Astrocyte (in vitro differentiated cells and primary cell): Measurements from ENCODE around the gene CMC1. TPM values are rescaled to one million over a fixed set of nuclear protein-coding genes. Genes with fewer than 3 reads are reported as not detected.

Experiments
- DNase-seq: peaks from one replicate; pipeline ENCODE4 v3.0.0-alpha.2; 2010; ENCODE audit warnings: low read depth
- FAIRE-seq: peaks from 2 replicates; lab custom pipeline; 2011; peaks lifted over from hg19 to GRCh38; lab: Jason Lieb, UNC
- H2AFZ ChIP-seq: 2 replicates; pipeline ENCODE4 v1.6.0; 2012; ENCODE audit warnings: low read depth, low read length, inconsistent platforms
- H3K27ac ChIP-seq: 2 replicates; pipeline ENCODE4 v1.5.1; 2011; ENCODE audit warnings: low read depth, low read length, inconsistent platforms
- H3K27me3 ChIP-seq: 2 replicates; pipeline ENCODE4 v1.6.0; 2011; ENCODE audit warnings: low read length, inconsistent platforms; ENCODE audit not compliant: insufficient read depth
- H3K36me3 ChIP-seq: 2 replicates; pipeline ENCODE4 v1.5.1; 2011; ENCODE audit warnings: low read length, inconsistent platforms; ENCODE audit not compliant: insufficient read depth
- H3K4me1 ChIP-seq: 2 replicates; pipeline ENCODE4 v1.5.1; 2011; ENCODE audit warnings: low read length, inconsistent platforms; ENCODE audit not compliant: insufficient read depth
- H3K4me2 ChIP-seq: 2 replicates; pipeline ENCODE4 v1.6.0; 2012; ENCODE audit warnings: low read length, inconsistent platforms
- H3K4me3 ChIP-seq: 2 replicates; pipeline ENCODE4 v1.5.1; 2011; ENCODE audit warnings: low read depth, mild to moderate bottlenecking, low read length, inconsistent platforms; ENCODE audit not compliant: insufficient read depth
- H3K79me2 ChIP-seq: 2 replicates; pipeline ENCODE4 v1.6.0; 2012; ENCODE audit warnings: mild to moderate bottlenecking, low read length, inconsistent platforms; ENCODE audit not compliant: insufficient read depth
- H3K9ac ChIP-seq: 2 replicates; pipeline ENCODE4 v1.6.0; 2012; ENCODE audit warnings: mild to moderate bottlenecking, low read length, inconsistent platforms
- H3K9me3 ChIP-seq: 2 replicates; pipeline ENCODE4 v1.5.1; 2012; ENCODE audit warnings: low read depth, mild to moderate bottlenecking, low read length, inconsistent platforms; ENCODE audit not compliant: insufficient read depth
- H4K20me1 ChIP-seq: 2 replicates; pipeline ENCODE4 v1.6.0; 2012; ENCODE audit warnings: low read length, inconsistent platforms; ENCODE audit not compliant: insufficient read depth
- H3K27ac Mint-ChIP-seq: one replicate; pipeline ENCODE4 v1.8.0; 2021; ENCODE audit warnings: mild to moderate bottlenecking, mixed read lengths; ENCODE audit not compliant: unreplicated experiment
- H3K27me3 Mint-ChIP-seq: one replicate; pipeline ENCODE4 v1.8.0; 2021; ENCODE audit warnings: low read depth, mixed read lengths; ENCODE audit not compliant: unreplicated experiment
- H3K36me3 Mint-ChIP-seq: one replicate; pipeline ENCODE4 v1.8.0; 2021; ENCODE audit warnings: low read depth, mixed read lengths; ENCODE audit not compliant: unreplicated experiment
- H3K4me1 Mint-ChIP-seq: one replicate; pipeline ENCODE4 v1.8.0; 2021; ENCODE audit warnings: low read depth, mixed read lengths; ENCODE audit not compliant: unreplicated experiment
- H3K4me3 Mint-ChIP-seq: one replicate; pipeline ENCODE4 v1.8.0; 2021; ENCODE audit warnings: mild to moderate bottlenecking, moderate library complexity, mixed read lengths; ENCODE audit not compliant: unreplicated experiment
- H3K9me3 Mint-ChIP-seq: one replicate; pipeline ENCODE4 v1.8.0; 2021; ENCODE audit warnings: mild to moderate bottlenecking, mixed read lengths; ENCODE audit not compliant: unreplicated experiment
- EZH2 ChIP-seq: IDR thresholded peaks from 2 replicates; pipeline ENCODE4 v1.6.1; 2012; ENCODE audit warnings: mild to moderate bottlenecking, low read length, inconsistent platforms; ENCODE audit not compliant: insufficient read depth
- total RNA-seq: library from RNA; stranded (reverse); gene quantifications from 2 replicates; pipeline ENCODE4 v1.2.1, GENCODE V29; 2021
- TF ChIP-seq, protein P1 (sequence below): IDR thresholded peaks from 2 replicates; pipeline ENCODE4 v1.5.1; 2011; ENCODE audit warnings: low read depth, mild to moderate bottlenecking, inconsistent platforms, low read length, moderate library complexity; ENCODE audit not compliant: insufficient read depth

CMC1 gene
- total RNA-seq, 1 donor from 2014 or later, result 13.4 TPM

DNA sequence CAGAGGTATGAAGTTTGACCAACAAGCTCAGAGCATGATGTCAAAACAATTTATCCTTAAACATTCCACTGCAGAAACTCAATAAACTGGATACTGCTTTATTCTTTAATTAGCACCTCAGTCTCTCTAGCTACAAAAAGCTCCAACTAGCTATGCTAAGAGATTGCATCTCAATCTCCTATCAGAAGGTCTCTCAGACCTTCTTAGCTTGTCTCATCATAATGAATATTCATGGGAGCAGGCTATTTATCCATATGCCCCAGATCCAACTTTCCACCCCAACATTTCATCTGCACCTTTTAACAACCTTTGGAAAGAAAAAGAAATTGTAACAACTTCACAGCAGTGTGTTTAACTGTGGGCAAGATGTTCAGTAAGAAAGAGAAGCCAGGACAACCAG is 95.8 kb downstream of the CMC1 start:
- peaks cover 4% of the 10 kb centered on the region for H4K20me1 ChIP-seq
- no peak overlapping the region for H3K27ac Mint-ChIP-seq

DNA sequence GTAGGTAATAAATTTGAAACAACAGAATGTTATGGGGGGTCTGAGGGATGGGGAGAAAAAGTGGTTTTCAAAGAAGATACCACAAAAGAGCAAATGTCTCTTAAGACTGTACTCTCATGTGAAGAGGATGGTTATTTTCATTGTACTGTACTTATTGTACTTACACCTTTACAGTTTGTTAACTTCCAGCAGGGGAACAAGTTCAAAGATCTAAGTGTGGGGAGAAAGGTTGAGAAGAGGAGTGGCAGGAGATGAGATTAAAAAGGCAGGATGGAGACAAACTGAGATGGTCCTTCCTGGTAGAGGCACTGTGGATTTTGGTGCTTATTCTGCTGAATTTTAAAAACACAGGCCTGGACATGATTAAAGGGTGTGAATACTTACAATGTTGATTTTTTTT is 101.7 kb downstream of the CMC1 start:
- peaks cover 63% of the 10 kb centered on the region for H3K79me2 ChIP-seq
- Mint-ChIP-seq H3K36me3 (no peaks in the 10 kb centered on the region), H3K27ac (no peak overlapping the region), H3K27me3 (no peaks in the 10 kb centered on the region), H3K9me3 (no peaks in the 10 kb centered on the region), H3K4me1 (peaks cover 25% of the 10 kb centered on the region), H3K4me3 (no peak overlapping the region)
- peaks cover 24% of the 10 kb centered on the region for H4K20me1 ChIP-seq
- no peak overlapping the region for H3K27ac ChIP-seq
- no peak for TF ChIP-seq EZH2
- TF ChIP-seq, protein P1, sequence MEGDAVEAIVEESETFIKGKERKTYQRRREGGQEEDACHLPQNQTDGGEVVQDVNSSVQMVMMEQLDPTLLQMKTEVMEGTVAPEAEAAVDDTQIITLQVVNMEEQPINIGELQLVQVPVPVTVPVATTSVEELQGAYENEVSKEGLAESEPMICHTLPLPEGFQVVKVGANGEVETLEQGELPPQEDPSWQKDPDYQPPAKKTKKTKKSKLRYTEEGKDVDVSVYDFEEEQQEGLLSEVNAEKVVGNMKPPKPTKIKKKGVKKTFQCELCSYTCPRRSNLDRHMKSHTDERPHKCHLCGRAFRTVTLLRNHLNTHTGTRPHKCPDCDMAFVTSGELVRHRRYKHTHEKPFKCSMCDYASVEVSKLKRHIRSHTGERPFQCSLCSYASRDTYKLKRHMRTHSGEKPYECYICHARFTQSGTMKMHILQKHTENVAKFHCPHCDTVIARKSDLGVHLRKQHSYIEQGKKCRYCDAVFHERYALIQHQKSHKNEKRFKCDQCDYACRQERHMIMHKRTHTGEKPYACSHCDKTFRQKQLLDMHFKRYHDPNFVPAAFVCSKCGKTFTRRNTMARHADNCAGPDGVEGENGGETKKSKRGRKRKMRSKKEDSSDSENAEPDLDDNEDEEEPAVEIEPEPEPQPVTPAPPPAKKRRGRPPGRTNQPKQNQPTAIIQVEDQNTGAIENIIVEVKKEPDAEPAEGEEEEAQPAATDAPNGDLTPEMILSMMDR, result no peak
- H3K27me3 ChIP-seq, result no peaks in the 10 kb centered on the region
- no peaks in the 10 kb centered on the region for H3K9me3 ChIP-seq
- DNase-seq (no peak), FAIRE-seq (no peak)
- H3K4me3 ChIP-seq, result no peak overlapping the region
- H2AFZ ChIP-seq, result no peak overlapping the region
- H3K9ac ChIP-seq, result no peak overlapping the region
- peaks cover 3% of the 10 kb centered on the region for H3K36me3 ChIP-seq
- H3K4me2 ChIP-seq, result peak overlapping the region; percentile 70
- peaks cover 4% of the 10 kb centered on the region for H3K4me1 ChIP-seq

More for the DNA sequence above, 95.8 kb downstream of the CMC1 start:
- no peak overlapping the region for H2AFZ ChIP-seq
- no peak for TF ChIP-seq EZH2
- TF ChIP-seq, protein P1, result no peak
- no peaks in the 10 kb centered on the region for H3K9me3 ChIP-seq
- H3K27me3 ChIP-seq, result no peaks in the 10 kb centered on the region
- Mint-ChIP-seq H3K4me1 (peaks cover 4% of the 10 kb centered on the region), H3K27me3 (no peaks in the 10 kb centered on the region), H3K4me3 (no peak overlapping the region), H3K36me3 (no peaks in the 10 kb centered on the region), H3K9me3 (no peaks in the 10 kb centered on the region)
- no peak overlapping the region for H3K27ac ChIP-seq
- H3K4me3 ChIP-seq, result no peak overlapping the region
- FAIRE-seq (no peak), DNase-seq (no peak)
- H3K79me2 ChIP-seq, result peaks cover 9% of the 10 kb centered on the region
- H3K4me1 ChIP-seq, result no peaks in the 10 kb centered on the region
- H3K36me3 ChIP-seq, result peaks cover 18% of the 10 kb centered on the region
- no peak overlapping the region for H3K4me2 ChIP-seq
- H3K9ac ChIP-seq, result no peak overlapping the region

DNA sequence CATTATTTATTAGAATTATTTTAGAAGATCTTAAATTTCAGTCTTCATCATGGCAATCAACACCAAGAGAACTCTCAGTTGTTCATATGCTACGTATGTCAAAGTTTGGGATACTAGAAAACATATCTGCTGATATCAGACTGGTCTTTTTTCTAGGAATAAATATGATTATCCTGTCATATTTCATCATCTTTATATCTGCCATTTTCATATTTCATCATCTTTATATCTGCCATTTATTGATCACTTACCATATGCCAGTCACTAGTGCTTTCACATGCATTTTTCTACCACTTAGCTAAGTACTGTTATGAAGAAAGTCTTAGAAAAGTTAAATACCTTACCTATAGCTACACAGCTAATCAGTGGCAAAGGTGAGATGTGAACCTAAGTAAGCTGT is 104.3 kb downstream of the CMC1 start:
- no peak for DNase-seq
- Histone ChIP-seq H3K4me3 (no peak overlapping the region), H3K27ac (no peak overlapping the region), H3K4me1 (peaks cover 4% of the 10 kb centered on the region), H3K27me3 (no peaks in the 10 kb centered on the region), H3K9me3 (no peaks in the 10 kb centered on the region), H4K20me1 (peaks cover 24% of the 10 kb centered on the region), H3K9ac (no peak overlapping the region), H2AFZ (no peak overlapping the region), H3K4me2 (peak overlapping the region; percentile 96), H3K36me3 (no peaks in the 10 kb centered on the region), H3K79me2 (peaks cover 82% of the 10 kb centered on the region)
- Mint-ChIP-seq H3K4me3 (peak overlapping the region; percentile 47), H3K4me1 (peaks cover 31% of the 10 kb centered on the region), H3K27ac (no peak overlapping the region), H3K9me3 (no peaks in the 10 kb centered on the region), H3K27me3 (no peaks in the 10 kb centered on the region), H3K36me3 (no peaks in the 10 kb centered on the region)
- no peak for FAIRE-seq
- TF ChIP-seq, protein P1, result no peak
